Testis (tissue), 2 donors: Measurements from ENCODE around the gene KRTAP10-8.

ENCODE experiments used
- POLR2A ChIP-seq: fragments of 450-650 bp; IDR thresholded peaks from one replicate; pipeline ENCODE4 v1.6.1; 2017; ENCODE audit warnings: antibody characterized with exemption, mild to moderate bottlenecking, moderate library complexity
- TF ChIP-seq, protein P1 (sequence below), 3 experiments: fragments of 450-650 bp in 2 of 3; fragments of 200-600 bp in 1 of 3; sonication (generic) in 1 of 3; IDR thresholded peaks; one replicate each; pipeline ENCODE4 v1.5.1; 2016 to 2019; ENCODE audit warnings: antibody characterized with exemption in 3 of 3, mild to moderate bottlenecking in 2 of 3, moderate library complexity in 1 of 3

DNA sequence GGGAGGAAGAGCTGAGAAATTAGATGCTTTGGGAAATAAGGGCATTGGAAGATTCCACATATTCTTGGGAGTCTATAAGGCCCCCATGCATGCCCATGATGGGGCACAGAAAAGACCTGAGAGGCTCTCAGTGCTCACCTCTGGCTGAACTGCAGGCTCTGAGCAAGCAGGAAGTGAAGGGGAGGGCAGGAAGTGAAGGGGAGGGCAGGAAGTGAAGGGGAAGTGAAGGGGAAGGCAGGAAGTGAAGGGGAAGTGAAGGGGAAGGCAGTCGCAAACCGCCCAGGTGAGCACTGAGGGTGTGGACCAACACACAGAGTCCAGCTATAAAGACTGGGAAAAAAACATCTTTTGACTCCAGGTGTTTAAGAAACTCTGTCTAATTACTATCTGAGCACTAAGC lies 18.6 kb downstream of the KRTAP10-8 start:
- no peak for TF ChIP-seq POLR2A
- TF ChIP-seq, protein P1, sequence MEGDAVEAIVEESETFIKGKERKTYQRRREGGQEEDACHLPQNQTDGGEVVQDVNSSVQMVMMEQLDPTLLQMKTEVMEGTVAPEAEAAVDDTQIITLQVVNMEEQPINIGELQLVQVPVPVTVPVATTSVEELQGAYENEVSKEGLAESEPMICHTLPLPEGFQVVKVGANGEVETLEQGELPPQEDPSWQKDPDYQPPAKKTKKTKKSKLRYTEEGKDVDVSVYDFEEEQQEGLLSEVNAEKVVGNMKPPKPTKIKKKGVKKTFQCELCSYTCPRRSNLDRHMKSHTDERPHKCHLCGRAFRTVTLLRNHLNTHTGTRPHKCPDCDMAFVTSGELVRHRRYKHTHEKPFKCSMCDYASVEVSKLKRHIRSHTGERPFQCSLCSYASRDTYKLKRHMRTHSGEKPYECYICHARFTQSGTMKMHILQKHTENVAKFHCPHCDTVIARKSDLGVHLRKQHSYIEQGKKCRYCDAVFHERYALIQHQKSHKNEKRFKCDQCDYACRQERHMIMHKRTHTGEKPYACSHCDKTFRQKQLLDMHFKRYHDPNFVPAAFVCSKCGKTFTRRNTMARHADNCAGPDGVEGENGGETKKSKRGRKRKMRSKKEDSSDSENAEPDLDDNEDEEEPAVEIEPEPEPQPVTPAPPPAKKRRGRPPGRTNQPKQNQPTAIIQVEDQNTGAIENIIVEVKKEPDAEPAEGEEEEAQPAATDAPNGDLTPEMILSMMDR (IDR thresholded peaks at IDR 0.05) = no peak
